Type B pancreatic cell (in vitro differentiated cells): ENCODE measurements around the gene TMEM184B. TPM values are rescaled to one million over a fixed set of nuclear protein-coding genes. Genes with fewer than 3 reads are reported as not detected.

Experiments used
- DNase-seq: peaks from one replicate; pipeline ENCODE4 v3.0.0; 2021; ENCODE audit warnings: mixed read lengths; ENCODE audit not compliant: unreplicated experiment; ENCODE audit errors: extremely low spot score
- H3K27ac Mint-ChIP-seq: 2 replicates; pipeline ENCODE4 v1.8.0; 2021; ENCODE audit warnings: mild to moderate bottlenecking, mixed read lengths
- H3K27me3 Mint-ChIP-seq: 2 replicates; pipeline ENCODE4 v1.8.0; 2021; ENCODE audit warnings: mixed read lengths
- H3K36me3 Mint-ChIP-seq: 2 replicates; pipeline ENCODE4 v1.8.0; 2021; ENCODE audit warnings: mixed read lengths
- H3K4me1 Mint-ChIP-seq: one replicate; pipeline ENCODE4 v1.8.0; 2021; ENCODE audit warnings: mixed read lengths; ENCODE audit not compliant: unreplicated experiment
- H3K4me3 Mint-ChIP-seq: 2 replicates; pipeline ENCODE4 v1.8.0; 2021; ENCODE audit warnings: mild to moderate bottlenecking, mixed read lengths
- H3K9me3 Mint-ChIP-seq: 2 replicates; pipeline ENCODE4 v1.8.0; 2021; ENCODE audit warnings: mixed read lengths
- total RNA-seq: library from RNA; stranded (reverse); gene quantifications from 2 replicates; pipeline ENCODE4 v1.2.1, GENCODE V29; 2021; ENCODE audit warnings: low replicate concordance
- TF ChIP-seq, protein P1 (sequence below): fragments of 200-600 bp; sonication (generic); conservative IDR thresholded peaks from 2 replicates; pipeline ENCODE4 v1.5.0; 2021; ENCODE audit warnings: antibody characterized with exemption, mild to moderate bottlenecking

TMEM184B gene
- total RNA-seq, 1 donor from 2014 or later: 66.7 TPM

- H3K27ac Mint-ChIP-seq: peak overlapping the region; percentile 78
- TF ChIP-seq, protein P1, sequence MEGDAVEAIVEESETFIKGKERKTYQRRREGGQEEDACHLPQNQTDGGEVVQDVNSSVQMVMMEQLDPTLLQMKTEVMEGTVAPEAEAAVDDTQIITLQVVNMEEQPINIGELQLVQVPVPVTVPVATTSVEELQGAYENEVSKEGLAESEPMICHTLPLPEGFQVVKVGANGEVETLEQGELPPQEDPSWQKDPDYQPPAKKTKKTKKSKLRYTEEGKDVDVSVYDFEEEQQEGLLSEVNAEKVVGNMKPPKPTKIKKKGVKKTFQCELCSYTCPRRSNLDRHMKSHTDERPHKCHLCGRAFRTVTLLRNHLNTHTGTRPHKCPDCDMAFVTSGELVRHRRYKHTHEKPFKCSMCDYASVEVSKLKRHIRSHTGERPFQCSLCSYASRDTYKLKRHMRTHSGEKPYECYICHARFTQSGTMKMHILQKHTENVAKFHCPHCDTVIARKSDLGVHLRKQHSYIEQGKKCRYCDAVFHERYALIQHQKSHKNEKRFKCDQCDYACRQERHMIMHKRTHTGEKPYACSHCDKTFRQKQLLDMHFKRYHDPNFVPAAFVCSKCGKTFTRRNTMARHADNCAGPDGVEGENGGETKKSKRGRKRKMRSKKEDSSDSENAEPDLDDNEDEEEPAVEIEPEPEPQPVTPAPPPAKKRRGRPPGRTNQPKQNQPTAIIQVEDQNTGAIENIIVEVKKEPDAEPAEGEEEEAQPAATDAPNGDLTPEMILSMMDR: no peak
- DNase-seq: no peak
- H3K4me3 Mint-ChIP-seq: no peak overlapping the region
- H3K9me3 Mint-ChIP-seq: no peaks in the 10 kb centered on the region
- H3K4me1 Mint-ChIP-seq: peaks cover 28% of the 10 kb centered on the region
- H3K36me3 Mint-ChIP-seq: peaks cover 24% of the 10 kb centered on the region
- no peaks in the 10 kb centered on the region for H3K27me3 Mint-ChIP-seq
These were observed 28.7 kb downstream of the TMEM184B start for GRCh38 chr22:38244106-38244505.

- Mint-ChIP-seq H3K36me3 (peaks cover 16% of the 10 kb centered on the region), H3K27me3 (no peaks in the 10 kb centered on the region), H3K4me1 (peaks cover 34% of the 10 kb centered on the region), H3K27ac (peak overlapping the region; percentile 78), H3K9me3 (no peaks in the 10 kb centered on the region), H3K4me3 (no peak overlapping the region)
- TF ChIP-seq, protein P1: no peak
- DNase-seq: no peak
These were observed 29.6 kb downstream of the TMEM184B start for GRCh38 chr22:38243007-38243765.

DNA sequence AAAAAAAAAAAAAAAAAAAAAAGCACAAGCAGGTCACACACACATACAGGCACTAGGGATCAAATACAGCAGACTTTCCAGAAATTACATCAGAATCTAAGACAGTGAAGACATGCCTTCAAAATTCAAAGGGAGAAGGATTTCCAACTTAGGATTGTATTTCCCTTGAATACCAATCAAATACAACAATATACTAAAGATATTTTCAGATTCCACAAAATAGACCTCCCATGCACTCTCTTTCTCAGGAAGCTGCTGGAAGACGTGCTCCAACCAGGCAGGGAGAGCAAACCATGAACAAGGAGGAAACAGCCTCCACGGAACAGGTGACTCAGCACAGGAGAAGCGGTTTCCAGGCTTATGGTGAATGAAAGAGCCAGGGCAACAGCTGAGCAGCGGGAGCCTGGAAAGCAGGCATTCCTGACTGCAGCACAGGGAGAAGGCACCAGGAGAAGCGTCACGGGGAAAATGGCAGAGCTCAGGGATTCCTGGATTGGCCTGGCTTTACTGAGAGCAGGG lies 32.0 kb downstream of the TMEM184B start:
- Mint-ChIP-seq H3K4me3 (peak overlapping the region; percentile 46), H3K36me3 (peaks cover 22% of the 10 kb centered on the region), H3K4me1 (peaks cover 41% of the 10 kb centered on the region), H3K27ac (peak overlapping the region; percentile 84), H3K27me3 (no peaks in the 10 kb centered on the region), H3K9me3 (no peaks in the 10 kb centered on the region)
- TF ChIP-seq, protein P1: no peak
- DNase-seq: no peak

DNA sequence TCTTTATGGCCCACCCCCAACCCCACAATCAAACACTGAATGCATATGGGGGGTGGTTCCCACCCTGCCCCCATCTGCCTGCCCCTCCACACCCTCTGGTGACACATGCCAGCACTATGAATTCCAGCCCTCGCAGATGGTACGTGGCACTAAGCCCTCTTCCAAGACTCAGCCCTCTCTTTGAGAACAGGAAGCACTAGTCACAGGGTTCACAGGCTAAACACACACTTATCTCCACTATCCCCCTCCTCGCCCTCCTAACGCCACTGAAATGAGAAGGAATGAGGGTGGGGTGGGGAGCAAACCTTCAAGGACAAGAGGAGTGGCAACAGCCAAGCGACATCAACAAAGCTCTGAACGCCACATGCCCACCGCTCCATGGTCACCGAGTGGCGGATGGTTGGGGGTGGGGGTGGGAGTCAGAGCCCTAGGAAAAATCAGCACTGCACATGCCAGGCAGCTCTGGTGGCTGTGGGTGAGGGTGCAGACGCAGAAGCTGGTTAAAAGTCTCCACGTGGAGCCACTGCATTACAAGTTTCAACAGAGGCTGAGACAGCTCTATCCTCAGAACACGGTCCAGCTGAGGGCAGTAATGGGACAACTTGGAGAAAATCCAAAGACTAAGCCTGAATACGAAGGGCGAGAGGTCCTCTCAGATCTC lies 33.6 kb downstream of the TMEM184B start:
- Mint-ChIP-seq H3K27me3 (no peaks in the 10 kb centered on the region), H3K36me3 (peaks cover 26% of the 10 kb centered on the region), H3K27ac (peak overlapping the region; percentile 84), H3K4me3 (peak overlapping the region; percentile 74), H3K4me1 (peaks cover 46% of the 10 kb centered on the region), H3K9me3 (no peaks in the 10 kb centered on the region)
- TF ChIP-seq, protein P1: no peak
- DNase-seq: no peak

DNA sequence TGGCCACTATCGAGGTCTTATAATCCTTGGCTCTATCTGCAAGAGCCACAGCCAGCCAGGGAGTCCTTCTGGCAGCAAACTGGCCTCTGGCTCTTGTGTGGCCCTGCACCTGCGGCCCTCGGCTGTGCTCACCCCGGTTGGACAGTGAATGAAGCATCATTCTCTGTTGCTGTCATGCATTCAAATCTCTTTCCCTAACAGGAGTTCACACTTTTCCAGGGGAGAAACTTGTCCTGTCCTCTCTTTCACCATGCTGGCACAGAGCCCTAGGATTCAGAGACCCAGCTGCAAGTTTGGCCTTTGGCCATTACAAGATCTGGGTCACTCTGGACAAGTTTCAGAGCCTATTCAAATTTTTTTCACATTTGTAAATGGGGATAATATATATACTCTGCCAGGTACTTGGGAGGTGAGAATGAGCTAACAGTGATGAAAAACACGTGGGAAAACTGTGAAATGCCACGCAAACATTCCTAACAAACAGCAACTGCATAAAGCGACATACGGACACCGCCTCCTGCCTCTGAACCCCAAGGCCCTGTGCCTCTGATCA lies 34.2 kb downstream of the TMEM184B start:
- peaks cover 40% of the 10 kb centered on the region for H3K4me1 Mint-ChIP-seq
- H3K36me3 Mint-ChIP-seq: peaks cover 26% of the 10 kb centered on the region
- H3K27me3 Mint-ChIP-seq: no peaks in the 10 kb centered on the region
- DNase-seq: no peak
- H3K4me3 Mint-ChIP-seq: no peak overlapping the region
- TF ChIP-seq, protein P1: no peak
- H3K9me3 Mint-ChIP-seq: no peaks in the 10 kb centered on the region
- H3K27ac Mint-ChIP-seq: peak overlapping the region; percentile 84
